IPS DF 19.7 (cell line): ENCODE measurements around the gene THTPA.
"Not testable (repeated sequence)": the region's sequence is repeated elsewhere in the genome, so short reads cannot be mapped to it uniquely, and the experiment has no call there.

Source experiments
- DNase-seq: peaks from one replicate; pipeline ENCODE4 v3.0.0-alpha.2; 2013; ENCODE audit warnings: low read depth, low spot score

The THTPA gene

GRCh38 chr14:23533652-23534435, 22.2 kb upstream of the THTPA start:
- DNase-seq = no peak

- no peak for DNase-seq
These were observed 20.1 kb upstream of the THTPA start for GRCh38 chr14:23535943-23536342.

- no peak for DNase-seq
These were observed 19.6 kb upstream of the THTPA start for GRCh38 chr14:23536494-23536893.

GRCh38 chr14:23536906-23537305, 19.2 kb upstream of the THTPA start:
- not testable (repeated sequence) for DNase-seq

GRCh38 chr14:23537351-23538049, 18.6 kb upstream of the THTPA start:
- peak; percentile 98 for DNase-seq

- DNase-seq = no peak
These were observed 17.9 kb upstream of the THTPA start for GRCh38 chr14:23538050-23538718.

GRCh38 chr14:23538785-23539184, 17.3 kb upstream of the THTPA start:
- no peak for DNase-seq

GRCh38 chr14:23539248-23540140, 16.6 kb upstream of the THTPA start:
- DNase-seq = no peak

- no peak for DNase-seq
These were observed 16.0 kb upstream of the THTPA start for GRCh38 chr14:23540141-23540469.

GRCh38 chr14:23542261-23542660, 13.8 kb upstream of the THTPA start:
- DNase-seq = no peak

- no peak for DNase-seq
These were observed 12.7 kb upstream of the THTPA start for GRCh38 chr14:23543403-23543802.

GRCh38 chr14:23544511-23545447, 11.3 kb upstream of the THTPA start:
- DNase-seq = no peak

GRCh38 chr14:23545740-23546365, 10.2 kb upstream of the THTPA start:
- DNase-seq = no peak

GRCh38 chr14:23546450-23547035, 9.5 kb upstream of the THTPA start:
- DNase-seq = no peak

GRCh38 chr14:23547924-23548323, 8.1 kb upstream of the THTPA start:
- no peak for DNase-seq

GRCh38 chr14:23548351-23549318, 7.4 kb upstream of the THTPA start:
- DNase-seq = no peak

GRCh38 chr14:23550131-23550811, 5.8 kb upstream of the THTPA start:
- DNase-seq = no peak

GRCh38 chr14:23550812-23551265, 5.2 kb upstream of the THTPA start:
- DNase-seq = no peak
